GM23338 (cell line): ENCODE results near the gene RGCC. TPM values are rescaled to one million over a fixed set of nuclear protein-coding genes. Genes with fewer than 3 reads are reported as not detected.
A peak's percentile ranks its signal among the peaks of the same experiment; 100 is the strongest.
"Not testable (repeated sequence)": the region's sequence is repeated elsewhere in the genome, so short reads cannot be mapped to it uniquely, and the experiment has no call there.

Source experiments
- ATAC-seq: fragments of 200-7000 bp; cut with Tn5 transposase; 3 replicates; pipeline ENCODE4 v1.9.1; 2020
- DNase-seq: peaks from one replicate; pipeline ENCODE4 v3.0.0-alpha.2; 2015; ENCODE audit warnings: low spot score
- H2AFZ ChIP-seq: fragments of 200-600 bp; sonication (generic); 2 replicates; pipeline ENCODE4 v1.8.0; 2016; ENCODE audit warnings: antibody characterized with exemption, mild to moderate bottlenecking, moderate library complexity
- H3F3A ChIP-seq: fragments of 200-600 bp; sonication (generic); replicated peaks from 2 replicates; pipeline ENCODE4 v1.8.0; 2017; ENCODE audit warnings: antibody characterized with exemption, mixed run types, low read depth
- H3K27ac ChIP-seq: fragments of 200-600 bp; sonication (generic); 2 replicates; pipeline ENCODE4 v1.6.1; 2016; ENCODE audit warnings: low read depth
- H3K27me3 ChIP-seq: fragments of 200-600 bp; sonication (generic); 2 replicates; pipeline ENCODE4 v1.8.0; 2016; ENCODE audit warnings: mild to moderate bottlenecking, mixed run types, moderate library complexity; ENCODE audit not compliant: insufficient read depth
- H3K36me3 ChIP-seq: fragments of 200-600 bp; sonication (generic); 2 replicates; pipeline ENCODE4 v1.8.0; 2016; ENCODE audit warnings: mild to moderate bottlenecking; ENCODE audit not compliant: insufficient read depth
- H3K4me1 ChIP-seq: fragments of 200-600 bp; sonication (generic); 2 replicates; pipeline ENCODE4 v1.8.0; 2016; ENCODE audit warnings: mild to moderate bottlenecking, moderate library complexity; ENCODE audit not compliant: insufficient read depth
- H3K4me2 ChIP-seq: fragments of 200-600 bp; sonication (generic); 2 replicates; pipeline ENCODE4 v1.7.1; 2017; ENCODE audit warnings: mixed run types
- H3K4me3 ChIP-seq: fragments of 200-600 bp; sonication (generic); 2 replicates; pipeline ENCODE4 v1.6.1; 2016; ENCODE audit warnings: mixed run types
- H3K79me2 ChIP-seq: fragments of 200-600 bp; sonication (generic); replicated peaks from 2 replicates; pipeline ENCODE4 v1.8.0; 2017; ENCODE audit warnings: mild to moderate bottlenecking; ENCODE audit not compliant: insufficient read depth
- H3K9me2 ChIP-seq: fragments of 200-600 bp; sonication (generic); 2 replicates; pipeline ENCODE4 v1.8.0; 2017; ENCODE audit not compliant: insufficient read depth
- H4K20me1 ChIP-seq: fragments of 200-600 bp; sonication (generic); replicated peaks from 2 replicates; pipeline ENCODE4 v1.8.0; 2017; ENCODE audit warnings: mild to moderate bottlenecking; ENCODE audit not compliant: insufficient read depth
- H3K27ac Mint-ChIP-seq: 2 replicates; pipeline ENCODE4 v1.8.0; 2020; ENCODE audit warnings: inconsistent platforms, mild to moderate bottlenecking, moderate library complexity, mixed read lengths
- H3K27me3 Mint-ChIP-seq: 3 replicates; pipeline ENCODE4 v1.8.0; 2022; ENCODE audit warnings: low read depth, mild to moderate bottlenecking, moderate library complexity, mixed read lengths, inconsistent platforms; ENCODE audit not compliant: insufficient read depth, poor library complexity
- H3K36me3 Mint-ChIP-seq: 3 replicates; pipeline ENCODE4 v1.8.0; 2021; ENCODE audit warnings: low read depth, mild to moderate bottlenecking, inconsistent platforms, moderate library complexity, mixed read lengths
- H3K4me1 Mint-ChIP-seq: 3 replicates; pipeline ENCODE4 v1.8.0; 2020; ENCODE audit warnings: mild to moderate bottlenecking, inconsistent platforms, mixed read lengths
- H3K4me3 Mint-ChIP-seq: 3 replicates; pipeline ENCODE4 v1.8.0; 2021; ENCODE audit warnings: moderate library complexity, mild to moderate bottlenecking, inconsistent platforms, mixed read lengths
- H3K9me3 Mint-ChIP-seq: 3 replicates; pipeline ENCODE4 v1.8.0; 2020; ENCODE audit warnings: moderate library complexity, mild to moderate bottlenecking, inconsistent platforms, mixed read lengths
- EZH2 ChIP-seq: fragments of 200-600 bp; sonication (generic); IDR thresholded peaks from one replicate; pipeline ENCODE4 v1.8.0; 2017; ENCODE audit warnings: antibody characterized with exemption, mild to moderate bottlenecking, low read depth; ENCODE audit not compliant: unreplicated experiment
- NANOG ChIP-seq: IDR thresholded peaks from 2 replicates; pipeline ENCODE4 v1.6.1; 2016; ENCODE audit warnings: antibody characterized with exemption, borderline replicate concordance
- POLR2AphosphoS5 ChIP-seq: IDR thresholded peaks from 2 replicates; pipeline ENCODE4 v1.6.1; 2016; ENCODE audit warnings: antibody characterized with exemption, low read depth
- REST ChIP-seq: IDR thresholded peaks from one replicate; pipeline ENCODE4 v1.6.1; 2018; ENCODE audit warnings: antibody characterized with exemption; ENCODE audit not compliant: unreplicated experiment
- ZNF114 ChIP-seq: fragments of 250-450 bp; sonication (Bioruptor Pico); IDR thresholded peaks from 2 replicates; pipeline ENCODE4 v1.5.0; 2020; ENCODE audit warnings: mild to moderate bottlenecking, moderate library complexity
- polyA plus RNA-seq: library from polyadenylated mRNA; unstranded; fragments of >200 nt; fragmentation: Nextera tagmentation; extraction: Ambion mirVana; gene quantifications from 2 replicates; pipeline ENCODE4 v1.2.1, GENCODE V29; 2016
- total RNA-seq: library from RNA; depleted of rRNA; stranded (reverse); fragments of >200 nt; shearing (Covaris generic); gene quantifications from 2 replicates; pipeline ENCODE4 v1.2.3, GENCODE V29; 2014
- TF ChIP-seq, protein P1 (sequence below), 2 experiments: fragments of 200-600 bp in 1 of 2; sonication (generic) in 1 of 2; conservative IDR thresholded peaks; 2 replicates each; pipeline versions ENCODE4 v1.5.1 to v1.6.1; 2016 to 2017; ENCODE audit warnings: antibody characterized with exemption in 2 of 2, low read depth in 2 of 2, mild to moderate bottlenecking in 2 of 2, moderate library complexity in 1 of 2

Gene RGCC
- total and polyA plus RNA-seq, 2 experiments from 2014 or later, result 0.65 to 0.66 TPM

DNA sequence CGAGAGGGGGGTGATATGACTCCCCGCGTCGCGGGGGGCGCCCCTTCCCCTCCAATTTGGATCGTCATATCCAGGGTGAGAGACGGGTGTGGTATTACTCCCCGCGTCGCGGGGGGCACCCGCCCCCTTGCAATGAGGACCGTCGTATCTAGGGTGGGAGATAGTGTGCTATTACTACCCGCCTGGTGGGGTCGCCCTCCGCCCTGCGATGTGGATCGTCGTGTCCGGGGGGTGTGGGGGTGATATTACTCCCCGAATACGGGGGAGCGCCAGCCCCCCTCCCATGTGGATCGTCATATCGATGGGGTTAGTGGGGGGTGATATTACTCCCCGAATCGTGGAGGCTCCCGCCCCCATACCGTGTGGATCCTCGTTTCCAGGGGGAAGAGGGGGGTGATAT lies 29.2 kb upstream of the RGCC start:
- H3K9me3 Mint-ChIP-seq, result no peaks in the 10 kb centered on the region
- no peaks in the 10 kb centered on the region; the same call in 2 of the 3 replicates for H3K4me1 Mint-ChIP-seq
- no peaks in the 10 kb centered on the region for H3F3A ChIP-seq
- H3K4me2 ChIP-seq, result peak overlapping the region; percentile 76
- peak; percentile 91 for ATAC-seq
- H3K27me3 ChIP-seq, result no peaks in the 10 kb centered on the region
- H3K27me3 Mint-ChIP-seq, result no peaks in the 10 kb centered on the region
- peak overlapping the region; percentile 67 for H3K4me3 Mint-ChIP-seq
- no peaks in the 10 kb centered on the region for H4K20me1 ChIP-seq
- no peaks in the 10 kb centered on the region for H3K36me3 ChIP-seq
- no peaks in the 10 kb centered on the region for H3K9me2 ChIP-seq
- peak; percentile 44 for DNase-seq
- H3K4me3 ChIP-seq, result peak overlapping the region; percentile 49
- no peaks in the 10 kb centered on the region for H3K36me3 Mint-ChIP-seq
- no peak overlapping the region for H3K27ac Mint-ChIP-seq
- H2AFZ ChIP-seq, result no peak overlapping the region
- H3K4me1 ChIP-seq, result no peaks in the 10 kb centered on the region
- no peak overlapping the region for H3K27ac ChIP-seq
- TF ChIP-seq POLR2AphosphoS5 (no peak), REST (no peak), ZNF114 (no peak)
- TF ChIP-seq, protein P1, sequence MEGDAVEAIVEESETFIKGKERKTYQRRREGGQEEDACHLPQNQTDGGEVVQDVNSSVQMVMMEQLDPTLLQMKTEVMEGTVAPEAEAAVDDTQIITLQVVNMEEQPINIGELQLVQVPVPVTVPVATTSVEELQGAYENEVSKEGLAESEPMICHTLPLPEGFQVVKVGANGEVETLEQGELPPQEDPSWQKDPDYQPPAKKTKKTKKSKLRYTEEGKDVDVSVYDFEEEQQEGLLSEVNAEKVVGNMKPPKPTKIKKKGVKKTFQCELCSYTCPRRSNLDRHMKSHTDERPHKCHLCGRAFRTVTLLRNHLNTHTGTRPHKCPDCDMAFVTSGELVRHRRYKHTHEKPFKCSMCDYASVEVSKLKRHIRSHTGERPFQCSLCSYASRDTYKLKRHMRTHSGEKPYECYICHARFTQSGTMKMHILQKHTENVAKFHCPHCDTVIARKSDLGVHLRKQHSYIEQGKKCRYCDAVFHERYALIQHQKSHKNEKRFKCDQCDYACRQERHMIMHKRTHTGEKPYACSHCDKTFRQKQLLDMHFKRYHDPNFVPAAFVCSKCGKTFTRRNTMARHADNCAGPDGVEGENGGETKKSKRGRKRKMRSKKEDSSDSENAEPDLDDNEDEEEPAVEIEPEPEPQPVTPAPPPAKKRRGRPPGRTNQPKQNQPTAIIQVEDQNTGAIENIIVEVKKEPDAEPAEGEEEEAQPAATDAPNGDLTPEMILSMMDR (conservative IDR thresholded peaks at IDR 0.05; ENCODE audit: low read depth in 2 of 2), result peak; percentile 64 to 80
- no peaks in the 10 kb centered on the region for H3K79me2 ChIP-seq

DNA sequence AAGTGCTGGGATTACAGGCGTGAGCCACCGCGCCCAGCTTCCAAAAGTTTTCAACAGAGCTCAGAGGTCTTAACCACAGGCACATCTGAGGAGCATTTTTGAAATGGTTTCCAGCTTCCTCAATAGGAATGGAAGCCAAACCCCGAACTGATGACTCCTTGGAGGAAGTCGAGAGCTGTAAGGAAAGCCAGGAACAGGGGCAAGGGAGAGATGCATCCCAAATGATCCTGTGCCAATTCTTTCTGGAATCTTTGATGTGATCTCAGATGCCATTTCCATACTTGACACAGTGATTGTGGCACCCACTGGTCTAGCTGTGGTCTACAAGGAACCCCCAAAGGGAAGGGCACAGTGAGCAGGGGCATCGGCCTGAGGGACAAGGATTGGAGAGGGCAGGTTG lies 23.3 kb upstream of the RGCC start:
- H3K36me3 Mint-ChIP-seq, H3K4me2 ChIP-seq, ATAC-seq, H3K9me2 ChIP-seq, H3K9me3 Mint-ChIP-seq, H3K4me1 ChIP-seq, DNase-seq, H3K27ac Mint-ChIP-seq, H4K20me1 ChIP-seq, H3K79me2 ChIP-seq, H3K27me3 Mint-ChIP-seq, H3K36me3 ChIP-seq, H3F3A ChIP-seq, H3K27ac ChIP-seq, H3K27me3 ChIP-seq, H3K4me1 Mint-ChIP-seq, H2AFZ ChIP-seq, H3K4me3 ChIP-seq, H3K4me3 Mint-ChIP-seq: not testable (repeated sequence)

DNA sequence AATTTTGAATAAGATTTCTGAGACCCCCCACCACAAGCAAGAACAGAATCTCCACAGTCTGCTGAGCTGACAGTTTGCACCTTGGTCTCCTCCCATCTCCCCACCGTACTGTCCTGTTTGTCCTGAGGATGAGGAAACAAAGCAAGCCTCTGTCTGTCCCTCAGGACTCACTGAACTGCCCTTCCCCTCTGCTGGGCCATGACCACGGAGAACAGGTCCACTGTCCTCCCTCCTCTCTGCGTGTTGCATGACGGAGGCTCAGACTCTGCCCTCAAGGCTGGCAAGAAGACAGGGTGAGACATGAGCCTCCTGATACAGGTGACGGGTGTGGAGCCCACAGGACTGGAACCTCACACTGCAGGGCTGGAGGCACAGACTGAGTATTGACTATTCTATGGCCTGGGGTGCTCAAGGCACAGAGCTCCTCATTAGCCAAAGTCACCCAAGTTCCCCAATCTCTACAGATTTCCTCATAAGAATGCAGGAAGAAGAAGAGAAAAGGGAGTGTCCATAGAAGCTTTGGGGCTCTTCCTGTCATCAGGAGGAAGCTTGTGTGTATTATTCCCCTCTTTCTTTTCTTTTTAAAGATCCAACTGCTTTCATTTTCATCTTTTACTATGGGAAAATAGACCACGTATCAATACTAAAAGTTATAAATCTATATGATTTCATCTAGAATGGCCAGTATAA lies 22.4 kb upstream of the RGCC start:
- no peak overlapping the region for H3K27ac ChIP-seq
- no peaks in the 10 kb centered on the region for H3K27me3 ChIP-seq
- H3F3A ChIP-seq, result no peaks in the 10 kb centered on the region
- H3K27ac Mint-ChIP-seq, result no peak overlapping the region
- no peaks in the 10 kb centered on the region for H3K36me3 Mint-ChIP-seq
- no peak overlapping the region for H3K4me3 Mint-ChIP-seq
- no peaks in the 10 kb centered on the region for H3K9me2 ChIP-seq
- no peaks in the 10 kb centered on the region for H4K20me1 ChIP-seq
- no peaks in the 10 kb centered on the region for H3K4me1 Mint-ChIP-seq
- H3K27me3 Mint-ChIP-seq, result peaks cover 3% of the 10 kb centered on the region
- H2AFZ ChIP-seq, result no peak overlapping the region
- H3K9me3 Mint-ChIP-seq, result no peaks in the 10 kb centered on the region; the same call in 2 of the 3 replicates
- H3K4me3 ChIP-seq, result no peak overlapping the region
- H3K79me2 ChIP-seq, result no peaks in the 10 kb centered on the region
- H3K4me1 ChIP-seq, result no peaks in the 10 kb centered on the region
- no peaks in the 10 kb centered on the region for H3K36me3 ChIP-seq
- TF ChIP-seq NANOG (no peak), EZH2 (no peak)
- DNase-seq, result no peak
- H3K4me2 ChIP-seq, result no peak overlapping the region
- ATAC-seq, result no peak
